Right kidney (tissue), 1 donor: ENCODE measurements around the gene HMCN1.
"Not testable (repeated sequence)": the region's sequence is repeated elsewhere in the genome, so short reads cannot be mapped to it uniquely, and the experiment has no call there.

Experiments
- DNase-seq: peaks from one replicate; pipeline ENCODE4 v3.0.0-alpha.2; 2016

The HMCN1 gene

DNA sequence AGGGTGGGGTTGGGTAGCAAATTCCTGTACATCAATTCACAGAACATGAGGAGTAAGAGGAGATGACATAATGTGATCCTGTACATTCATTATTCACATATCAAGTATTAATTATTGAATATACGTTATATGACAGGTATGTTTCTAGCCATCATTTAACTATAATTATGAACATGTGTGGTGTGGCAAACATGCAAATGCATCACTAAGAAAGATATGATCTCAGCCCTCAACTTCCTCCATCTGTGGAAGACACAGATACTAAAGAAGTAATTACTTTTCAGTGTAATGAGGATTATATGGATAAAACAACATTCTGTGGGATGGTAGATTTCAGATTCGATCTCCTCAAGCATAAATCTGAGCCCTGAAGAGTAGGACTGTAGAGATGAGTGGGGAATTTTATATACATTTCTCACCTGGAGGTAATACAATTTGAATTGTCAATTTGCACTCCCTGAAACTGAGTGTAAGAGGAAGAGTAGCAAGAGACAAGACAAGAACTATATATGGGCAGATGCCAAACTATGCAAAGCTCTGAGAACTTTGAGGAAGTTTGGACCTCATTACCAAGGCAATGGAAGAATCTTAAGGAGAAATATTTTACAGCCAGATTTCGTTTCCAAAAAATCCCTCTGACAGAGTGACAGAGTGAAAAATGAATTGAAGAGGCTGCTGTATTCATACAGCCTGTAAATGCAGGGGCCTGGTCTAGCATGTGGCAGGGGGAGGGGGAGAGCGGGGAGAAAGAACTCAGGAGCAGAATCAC, 365.3 kb downstream of the HMCN1 start:
- no peak for DNase-seq

DNA sequence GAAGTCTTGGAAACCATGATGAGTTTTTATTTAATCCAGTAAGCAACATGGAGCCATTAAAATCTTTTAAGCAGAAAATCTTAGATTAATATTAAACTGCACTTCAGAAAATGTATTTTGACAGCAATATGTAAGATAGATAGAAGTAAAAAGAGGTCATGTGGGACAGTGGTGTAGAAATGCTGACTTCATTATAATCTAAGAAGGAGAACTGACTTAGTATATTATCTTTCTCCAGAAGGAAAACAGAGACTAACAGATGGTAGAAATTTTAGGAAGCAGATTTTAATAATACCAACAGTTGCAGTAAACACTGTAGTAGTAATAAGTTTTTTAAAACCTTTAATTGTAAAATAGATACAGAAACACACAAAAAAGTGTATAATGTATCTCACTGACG, 367.9 kb downstream of the HMCN1 start:
- no peak for DNase-seq

DNA sequence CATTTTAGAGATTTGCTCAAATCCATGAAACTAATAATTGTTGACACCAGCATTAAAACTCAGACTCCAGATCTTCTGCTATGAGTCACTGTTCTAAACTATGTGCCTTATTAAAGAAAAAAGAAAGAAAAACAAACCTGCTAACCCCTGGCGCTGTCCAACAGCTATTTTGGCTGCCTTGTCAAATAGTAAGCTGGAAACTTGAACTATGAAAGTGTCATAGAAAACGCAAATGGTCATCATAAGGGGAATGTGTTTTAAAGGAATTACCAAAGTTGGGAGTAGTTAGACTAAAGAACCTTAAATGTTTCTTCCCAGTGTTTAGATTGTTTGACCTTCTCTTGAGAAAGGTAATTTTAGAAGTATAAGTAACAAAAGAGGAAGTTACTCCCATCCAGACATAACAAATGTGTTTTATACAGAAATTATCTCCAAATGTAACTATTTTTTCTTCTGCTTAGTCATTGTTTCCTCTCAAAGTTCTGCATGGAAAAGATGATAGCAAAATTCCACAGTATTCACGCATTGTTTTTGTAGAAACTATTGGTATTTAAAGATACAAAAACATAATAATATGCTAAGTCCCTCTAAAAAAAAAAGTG, 368.5 kb downstream of the HMCN1 start:
- DNase-seq, result no peak

DNA sequence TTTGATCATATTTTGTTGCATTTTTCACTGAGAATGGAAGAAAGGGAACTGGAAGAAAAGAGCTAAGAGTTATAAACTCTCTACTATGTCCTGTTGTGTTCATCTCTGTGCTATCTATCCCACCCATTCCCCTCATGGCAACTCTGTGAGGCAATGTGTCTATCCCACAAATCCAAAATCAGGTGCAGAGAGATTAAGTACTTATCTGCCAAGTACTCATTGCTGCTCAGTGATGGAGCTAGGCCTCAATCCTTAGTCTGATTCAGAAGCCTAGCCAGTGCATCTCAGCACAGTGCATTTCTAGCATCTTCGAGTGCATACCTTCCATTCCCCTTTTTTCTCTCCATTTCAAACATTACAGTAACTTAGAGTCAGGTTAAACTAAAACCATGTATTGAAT, 370.3 kb downstream of the HMCN1 start:
- no peak for DNase-seq

DNA sequence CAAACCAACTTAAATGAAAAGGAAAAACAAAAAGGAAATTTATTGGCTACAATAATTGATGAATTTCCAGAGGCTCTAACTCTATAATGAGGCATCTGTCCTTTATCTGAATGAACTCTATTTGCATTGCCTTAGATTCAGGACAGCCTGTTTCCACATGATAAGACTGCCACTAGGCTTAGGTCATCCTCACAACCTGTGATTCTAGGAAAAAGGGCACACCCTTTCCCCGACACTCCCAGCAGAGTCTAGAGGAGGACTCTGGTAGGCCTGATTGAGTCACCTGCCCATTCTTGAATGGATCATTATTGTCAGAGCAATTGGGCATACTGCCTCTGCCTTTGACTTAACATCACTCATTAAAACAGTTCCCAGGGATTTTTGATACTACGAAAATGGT, 378.1 kb downstream of the HMCN1 start:
- no peak for DNase-seq

DNA sequence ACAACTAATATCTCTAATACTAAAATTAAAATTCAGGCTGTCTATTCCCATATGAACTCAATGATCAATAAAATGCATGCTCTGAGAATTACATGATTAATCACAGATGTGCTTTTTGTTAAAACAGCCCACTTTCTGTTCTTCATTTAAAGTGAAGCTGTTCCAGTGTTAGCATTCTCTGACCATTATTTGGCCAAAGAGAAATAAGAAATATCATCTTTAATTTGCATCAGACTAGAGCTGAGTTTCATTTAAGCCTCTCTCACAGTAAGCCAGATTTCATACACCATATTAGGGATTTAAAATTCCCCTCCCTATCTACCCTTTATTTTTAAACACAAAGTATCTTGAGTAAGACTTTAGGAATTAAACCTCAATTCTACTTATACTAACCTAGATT, 379.3 kb downstream of the HMCN1 start:
- DNase-seq, result no peak

DNA sequence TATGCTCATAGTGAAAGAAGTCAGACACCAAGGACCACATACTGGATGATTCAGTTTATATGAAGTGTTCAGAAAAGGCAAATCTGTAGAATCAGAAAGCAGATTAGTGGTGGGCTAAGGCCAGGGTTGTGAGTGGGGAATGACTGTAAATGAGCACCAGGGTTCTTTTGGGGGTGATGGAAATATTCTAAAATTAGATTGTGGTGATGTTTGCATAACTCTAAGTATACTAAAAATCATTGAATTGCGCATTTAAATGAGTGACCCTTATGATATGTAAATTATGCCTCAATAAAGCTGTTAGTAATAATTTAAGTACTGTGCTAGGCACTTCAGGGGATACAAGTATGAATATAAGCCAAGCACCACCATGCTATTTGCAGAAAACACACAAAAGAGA, 384.5 kb downstream of the HMCN1 start:
- DNase-seq, result no peak

DNA sequence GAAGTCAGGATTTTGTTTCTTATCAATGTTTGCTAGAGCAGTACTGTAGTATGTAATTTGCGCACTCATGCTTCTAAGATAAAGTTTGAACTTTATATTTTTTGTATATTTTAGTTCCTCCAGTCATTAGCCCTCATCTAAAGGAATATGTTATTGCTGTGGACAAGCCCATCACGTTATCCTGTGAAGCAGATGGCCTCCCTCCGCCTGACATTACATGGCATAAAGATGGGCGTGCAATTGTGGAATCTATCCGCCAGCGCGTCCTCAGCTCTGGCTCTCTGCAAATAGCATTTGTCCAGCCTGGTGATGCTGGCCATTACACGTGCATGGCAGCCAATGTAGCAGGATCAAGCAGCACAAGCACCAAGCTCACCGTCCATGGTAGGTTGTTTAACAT, 388.6 kb downstream of the HMCN1 start:
- no peak for DNase-seq

DNA sequence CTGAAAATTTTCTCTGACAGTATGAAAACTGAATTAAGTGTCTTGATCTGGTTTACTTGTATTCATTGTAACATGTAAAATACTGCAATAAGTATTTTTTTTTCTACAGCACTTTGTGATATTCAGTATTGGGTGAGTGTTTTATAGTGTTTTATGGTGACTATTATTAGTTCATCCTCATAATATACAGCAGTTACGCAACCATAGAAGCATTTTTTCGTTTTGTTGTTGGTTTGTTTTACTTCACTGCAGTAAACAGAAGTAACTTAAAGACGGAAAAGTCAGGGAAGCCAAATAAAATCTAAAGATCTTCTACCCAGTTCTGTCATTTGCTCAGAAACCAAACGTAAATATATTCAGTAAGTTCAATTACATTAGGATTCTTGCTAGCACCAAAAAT, 390.8 kb downstream of the HMCN1 start:
- no peak for DNase-seq

DNA sequence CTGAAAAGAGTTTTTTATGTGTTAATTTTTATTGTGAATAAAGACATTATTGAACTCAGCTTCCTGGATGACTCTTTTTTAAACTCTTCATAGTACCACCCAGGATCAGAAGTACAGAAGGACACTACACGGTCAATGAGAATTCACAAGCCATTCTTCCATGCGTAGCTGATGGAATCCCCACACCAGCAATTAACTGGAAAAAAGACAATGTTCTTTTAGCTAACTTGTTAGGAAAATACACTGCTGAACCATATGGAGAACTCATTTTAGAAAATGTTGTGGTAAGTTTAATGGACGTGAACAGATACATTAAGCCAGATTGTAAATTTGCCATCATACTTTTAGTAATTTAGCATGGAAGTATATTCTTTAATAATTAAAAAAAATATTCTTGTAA, 391.3 kb downstream of the HMCN1 start:
- DNase-seq, result no peak

DNA sequence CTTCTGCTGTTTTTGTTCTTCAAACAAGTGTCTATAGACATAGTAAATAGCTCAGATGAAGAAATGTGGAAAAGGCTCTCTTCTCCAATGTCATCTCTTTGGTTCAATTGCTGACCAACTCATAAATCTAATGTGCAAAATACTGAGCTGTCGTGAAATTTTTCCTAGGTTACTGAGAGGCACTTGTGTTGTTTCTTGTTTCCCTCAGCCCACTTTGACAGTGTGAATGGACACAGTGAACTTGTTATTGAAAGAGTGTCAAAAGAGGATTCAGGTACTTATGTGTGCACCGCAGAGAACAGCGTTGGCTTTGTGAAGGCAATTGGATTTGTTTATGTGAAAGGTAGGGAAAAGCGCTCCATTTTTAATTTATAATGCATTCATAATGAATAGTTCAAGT, 395.6 kb downstream of the HMCN1 start:
- DNase-seq, result no peak

DNA sequence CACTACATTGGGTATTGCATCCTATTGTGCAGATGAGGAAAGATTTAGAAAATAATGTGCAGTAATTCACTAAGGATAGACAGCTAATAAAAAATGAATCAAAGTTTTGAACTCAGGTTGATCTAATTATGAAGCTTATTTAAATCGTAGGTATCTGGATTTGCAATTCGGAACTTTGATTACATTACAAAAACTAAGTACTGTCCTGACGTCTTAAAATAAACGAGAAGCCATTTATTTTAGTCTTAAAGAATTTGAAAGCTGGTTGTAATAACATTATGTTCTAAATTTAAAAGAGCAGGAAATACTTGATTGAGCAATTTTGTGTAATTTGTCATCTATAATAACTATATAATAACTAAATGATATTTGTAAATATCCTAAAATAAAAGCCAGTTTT, 404.9 kb downstream of the HMCN1 start:
- no peak for DNase-seq

DNA sequence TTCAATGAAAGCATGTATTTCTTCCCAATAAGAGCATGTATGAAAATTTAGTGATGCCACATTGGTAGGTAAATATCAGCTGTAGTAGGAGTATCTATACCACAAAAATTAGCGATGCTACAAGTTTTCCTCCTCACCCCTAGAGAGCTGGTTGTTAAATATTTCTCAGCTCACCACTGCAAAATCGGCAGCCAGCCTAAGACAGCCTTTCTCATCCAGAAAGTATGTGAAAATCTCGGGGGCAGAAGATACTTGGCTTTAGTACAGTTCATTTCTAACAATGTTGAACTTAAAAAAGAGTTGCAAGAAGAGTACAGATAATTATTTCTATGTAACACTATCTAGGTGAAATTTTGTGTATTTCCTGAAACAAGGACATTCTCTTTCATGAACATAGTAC, 405.5 kb downstream of the HMCN1 start:
- no peak for DNase-seq

DNA sequence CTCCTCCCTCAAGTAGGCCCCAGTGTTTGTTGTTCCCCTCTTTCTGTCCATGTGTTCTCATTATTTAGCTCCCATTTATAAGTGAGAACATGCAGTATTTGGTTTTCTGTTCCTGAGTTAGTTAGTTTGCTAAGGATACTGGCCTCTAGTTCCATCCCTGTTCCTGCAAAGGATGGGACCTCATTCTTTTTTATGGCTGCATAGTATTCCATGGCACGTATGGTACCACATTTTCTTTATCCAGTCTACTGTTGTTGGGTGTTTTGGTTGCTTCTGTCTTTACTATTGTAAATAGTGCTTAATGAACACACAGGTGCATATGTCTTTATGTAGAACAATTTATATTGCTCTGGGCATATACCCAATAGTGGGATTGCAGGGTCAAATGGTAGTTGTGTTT, 408.0 kb downstream of the HMCN1 start:
- DNase-seq, result no peak

DNA sequence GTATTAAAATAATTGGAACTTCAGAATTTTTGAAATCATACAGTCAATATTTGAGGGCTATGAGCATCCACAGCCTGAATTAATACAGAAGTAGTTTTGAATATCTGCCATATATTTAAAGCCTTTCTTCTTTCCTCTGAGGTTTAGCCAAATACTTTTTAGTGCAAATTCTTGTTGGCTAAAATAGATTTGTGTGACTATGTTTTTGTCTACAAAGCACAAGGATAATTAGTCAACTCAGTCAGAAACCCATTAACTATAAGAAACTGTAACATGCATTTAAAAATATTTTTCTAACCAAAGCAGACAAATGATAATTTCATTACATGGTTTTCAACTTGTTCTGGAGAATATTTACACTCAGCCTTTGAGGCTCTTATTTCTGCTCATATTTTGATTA, 408.7 kb downstream of the HMCN1 start:
- no peak for DNase-seq

DNA sequence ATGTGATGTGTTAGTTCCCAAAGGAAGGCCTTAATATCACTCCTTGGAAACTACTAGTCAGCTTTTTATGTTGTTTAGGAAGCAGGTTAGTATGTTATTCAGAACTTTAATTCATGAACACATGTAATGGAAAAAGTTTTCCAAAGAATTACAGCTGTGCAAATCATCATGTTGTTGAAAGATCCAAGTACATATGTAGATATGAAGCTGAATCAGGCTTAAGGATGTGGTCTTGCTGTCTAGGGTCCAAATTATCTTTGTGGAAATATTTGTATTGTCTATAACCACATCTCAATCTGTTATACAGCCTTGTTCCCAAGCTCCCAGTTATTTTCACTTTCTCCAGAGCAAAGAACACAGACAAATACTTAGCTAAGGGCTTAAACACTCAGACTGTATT, 409.3 kb downstream of the HMCN1 start:
- no peak for DNase-seq

DNA sequence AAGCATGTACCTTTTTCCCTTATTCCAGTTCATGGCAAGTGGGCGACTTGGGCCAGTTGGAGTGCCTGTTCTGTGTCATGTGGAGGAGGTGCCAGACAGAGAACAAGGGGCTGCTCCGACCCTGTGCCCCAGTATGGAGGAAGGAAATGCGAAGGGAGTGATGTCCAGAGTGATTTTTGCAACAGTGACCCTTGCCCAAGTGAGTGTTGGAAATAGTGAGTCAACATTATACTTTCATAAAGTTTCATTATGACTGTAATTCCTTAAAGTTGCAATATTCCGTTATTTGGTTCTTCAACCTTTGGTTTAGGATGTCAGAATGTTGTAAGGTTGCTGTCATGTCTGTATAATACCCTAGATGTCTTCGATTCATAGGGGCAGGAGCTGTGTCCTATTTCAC, 410.3 kb downstream of the HMCN1 start:
- no peak for DNase-seq

DNA sequence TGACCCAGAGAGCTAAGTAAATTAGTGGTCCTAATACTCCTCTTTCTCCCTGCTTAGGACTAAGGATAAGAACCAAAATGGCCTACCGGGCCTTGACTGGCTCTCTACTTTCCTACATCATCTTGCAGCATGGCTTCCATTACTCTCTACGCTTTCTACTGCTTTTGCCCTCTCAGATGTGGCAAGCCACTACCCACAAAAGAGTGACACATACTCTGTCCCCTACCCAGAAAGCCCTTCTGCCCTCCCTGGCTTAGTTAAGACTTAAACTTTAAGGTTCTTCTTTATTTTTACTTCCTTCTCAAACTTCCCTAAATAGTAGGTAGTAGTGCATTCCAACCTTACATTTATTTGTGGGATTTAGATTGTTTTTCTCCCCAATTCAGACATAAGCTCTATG, 412.8 kb downstream of the HMCN1 start:
- DNase-seq, result no peak

DNA sequence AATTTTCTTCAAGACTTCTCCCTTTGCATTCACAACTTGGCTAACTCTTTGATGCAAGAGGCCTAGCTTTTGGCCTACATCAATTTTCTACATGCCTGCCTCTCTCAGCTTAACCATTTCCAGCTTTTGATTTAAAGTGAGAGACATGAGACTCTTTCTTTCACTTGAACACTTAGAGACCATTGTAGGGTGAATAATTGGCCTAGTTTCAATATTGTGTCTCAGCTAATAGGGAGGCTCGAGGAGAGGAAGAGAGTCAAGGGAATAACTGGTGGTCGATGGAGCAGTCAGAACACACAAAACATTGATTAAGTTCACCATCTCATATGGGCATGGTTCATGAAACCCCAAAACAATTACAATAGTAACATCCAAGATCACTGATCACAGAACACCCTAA, 415.4 kb downstream of the HMCN1 start:
- no peak for DNase-seq

DNA sequence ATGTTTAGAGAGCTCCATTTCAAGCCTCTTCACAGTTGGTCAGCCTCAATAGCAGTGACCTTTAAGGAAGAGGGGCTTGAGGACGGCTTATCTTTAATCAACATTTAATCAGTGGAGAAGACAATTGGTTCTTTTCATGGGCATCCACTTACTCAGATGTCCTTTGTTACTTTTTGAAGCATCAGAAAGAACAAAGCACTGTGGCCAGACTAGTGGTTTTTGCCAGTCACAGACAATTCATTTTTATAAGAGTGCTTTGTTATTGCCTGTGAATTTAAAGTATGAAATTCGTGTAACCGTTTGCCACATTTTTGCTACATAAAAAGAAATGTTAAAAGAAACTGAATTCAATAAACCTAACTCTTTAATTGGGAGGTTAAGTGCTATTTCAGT, 418.0 kb downstream of the HMCN1 start:
- no peak for DNase-seq

DNA sequence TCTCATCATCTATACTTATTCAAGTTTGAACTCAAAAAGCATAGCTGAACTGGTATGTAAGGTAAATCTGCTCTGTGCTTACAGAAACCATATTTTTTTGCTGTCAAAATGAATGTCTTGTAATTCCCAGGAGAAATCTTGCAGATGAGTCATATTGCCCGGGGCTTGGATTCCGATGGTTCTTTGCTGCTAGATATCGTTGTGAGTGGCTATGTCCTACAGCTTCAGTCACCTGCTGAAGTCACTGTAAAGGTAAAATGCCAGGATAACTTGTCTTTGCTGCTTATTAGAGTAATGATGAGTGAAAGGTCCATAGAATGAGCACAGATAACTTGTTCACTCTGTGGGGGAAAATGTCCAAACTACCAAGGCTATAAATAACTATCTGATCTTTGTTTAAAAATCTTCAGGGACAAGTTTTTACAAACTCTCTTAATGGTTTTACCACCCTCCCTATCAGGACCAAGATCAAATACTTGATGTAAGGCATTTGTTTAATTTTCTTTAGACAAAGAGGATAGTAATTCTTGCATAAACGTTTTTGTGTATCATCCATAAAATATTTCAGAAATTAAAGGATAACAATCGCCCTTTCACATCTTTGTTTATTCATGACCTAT, 418.5 kb downstream of the HMCN1 start:
- no peak for DNase-seq

DNA sequence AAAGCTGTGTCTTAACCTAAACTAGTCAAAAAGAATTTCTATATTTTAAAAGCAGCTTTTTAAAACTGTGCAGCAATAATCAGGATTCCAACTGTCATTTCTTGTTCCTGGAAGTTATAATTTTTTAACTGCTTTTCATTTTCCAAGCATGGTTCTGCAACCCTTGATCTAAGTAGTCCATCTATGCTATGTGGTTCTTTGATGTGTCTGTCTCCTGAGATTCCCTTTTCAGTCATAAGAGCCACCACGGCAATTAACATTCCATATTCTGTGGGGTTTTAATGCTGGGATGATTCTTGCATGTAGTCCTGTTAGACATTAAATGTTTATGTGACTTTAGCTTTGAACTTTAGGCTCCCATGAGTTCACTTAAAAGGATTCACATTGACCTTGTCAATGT, 420.5 kb downstream of the HMCN1 start:
- no peak for DNase-seq

DNA sequence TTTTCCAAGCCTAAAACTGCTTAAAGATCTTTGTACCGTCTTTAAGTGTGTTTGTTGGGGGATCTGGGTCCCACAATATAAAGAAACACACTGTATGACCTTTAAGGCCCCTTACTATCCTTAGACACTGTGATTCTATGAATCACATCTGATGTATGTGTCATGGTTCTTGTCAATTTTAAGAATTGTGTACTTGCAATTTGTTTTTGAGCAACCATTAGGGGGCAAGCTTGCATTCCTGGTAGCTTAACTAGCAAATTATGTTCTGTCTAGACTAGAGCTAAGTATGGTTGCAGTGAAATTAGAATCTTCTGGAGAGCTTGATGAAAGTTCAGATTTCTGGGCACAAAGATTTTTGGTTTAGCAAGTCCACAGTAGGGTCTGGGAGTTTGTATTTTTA, 421.4 kb downstream of the HMCN1 start:
- DNase-seq, result no peak

DNA sequence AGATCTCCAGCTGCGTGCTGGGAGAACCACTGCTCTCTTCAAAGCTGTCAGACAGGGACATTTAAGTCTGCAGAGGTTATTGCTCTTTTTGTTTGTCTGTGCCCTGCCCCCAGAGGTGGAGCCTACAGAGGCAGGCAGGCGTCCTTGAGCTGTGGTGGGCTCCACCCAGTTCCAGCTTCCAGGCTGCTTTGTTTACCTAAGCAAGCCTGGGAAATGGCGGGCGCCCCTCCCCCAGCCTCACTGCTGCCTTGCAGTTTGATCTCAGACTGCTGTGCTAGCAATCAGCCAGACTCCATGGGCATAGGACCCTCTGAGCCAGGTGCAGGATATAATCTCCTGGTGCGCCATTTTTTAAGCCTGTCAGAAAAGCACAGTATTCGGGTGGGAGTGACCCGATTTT, 428.7 kb downstream of the HMCN1 start:
- DNase-seq, result not testable (repeated sequence)
